H1 (cell line): ENCODE data around the gene ATP7B. TPM values are rescaled to one million over a fixed set of nuclear protein-coding genes. Genes with fewer than 3 reads are reported as not detected.

ENCODE experiments used
- ASH2L ChIP-seq: fragments of 200-600, 300-600 bp; sonication (generic); IDR thresholded peaks from one replicate; pipeline ENCODE4 v1.7.1; 2017; ENCODE audit warnings: low read length
- CEBPB ChIP-seq: IDR thresholded peaks from 2 replicates; pipeline ENCODE4 v1.6.1; 2012; ENCODE audit warnings: low read depth, low read length
- CREB1 ChIP-seq: IDR thresholded peaks from 2 replicates; pipeline ENCODE4 v1.6.1; 2012; ENCODE audit warnings: inconsistent platforms
- EP300 ChIP-seq, 2 experiments: IDR thresholded peaks; 1 replicate in 1 of 2; 2 replicates in 1 of 2; pipeline ENCODE4 v1.6.1; 2011 to 2012; ENCODE audit warnings: low read depth in 2 of 2, low read length in 2 of 2, mild to moderate bottlenecking in 2 of 2, borderline replicate concordance in 1 of 2, inconsistent platforms in 1 of 2, moderate library complexity in 1 of 2
- JUND ChIP-seq: IDR thresholded peaks from 2 replicates; pipeline ENCODE4 v1.6.1; 2011; ENCODE audit warnings: mild to moderate bottlenecking, improper control_type of control experiment, low read length
- MAFK ChIP-seq: IDR thresholded peaks from 2 replicates; pipeline ENCODE4 v1.6.1; 2012; ENCODE audit warnings: low read depth, mild to moderate bottlenecking, improper control_type of control experiment, low read length
- SIN3A ChIP-seq, 2 experiments: IDR thresholded peaks in 1 of 2; conservative IDR thresholded peaks in 1 of 2; 2 replicates each; pipeline ENCODE4 v1.6.1; 2011 to 2012; ENCODE audit warnings: low read length in 2 of 2, improper control_type of control experiment in 1 of 2, low read depth in 1 of 2, mild to moderate bottlenecking in 1 of 2
- SUZ12 ChIP-seq: fragments of 200-600 bp; sonication (generic); IDR thresholded peaks from 2 replicates; pipeline ENCODE4 v1.6.1; 2012; ENCODE audit warnings: mild to moderate bottlenecking, inconsistent platforms, low read length, moderate library complexity, mixed read lengths
- polyA plus RNA-seq, 7 experiments: library from polyadenylated mRNA; depleted of rRNA in 3 of 7; stranded (reverse) in 5 of 7; unstranded in 2 of 7; fragments of >200 nt in 5 of 7; fragments of 200-250 nt in 2 of 7; gene quantifications; 1 replicate in 5 of 7; 2 replicates in 1 of 7; 4 replicates in 1 of 7; pipeline versions ENCODE4 v1.2.1 to v1.2.3, GENCODE V29; 2011 to 2013; ENCODE audit warnings: missing spikeins in 2 of 7, mixed read lengths in 2 of 7
- total RNA-seq: library from RNA; stranded (reverse); fragmentation: NEBNext Ultra II Directional; extraction: Animal tissue kit (Norgen Biotek cat#: 25700); gene quantifications from 2 replicates; pipeline ENCODE4 v1.2.1, GENCODE V29; 2021

The ATP7B gene
- total and polyA plus RNA-seq, 2 of the 8 experiments (the other 6 are each of a cell fraction or from before 2014, with no cell fraction given): 4.1 to 9.2 TPM

DNA sequence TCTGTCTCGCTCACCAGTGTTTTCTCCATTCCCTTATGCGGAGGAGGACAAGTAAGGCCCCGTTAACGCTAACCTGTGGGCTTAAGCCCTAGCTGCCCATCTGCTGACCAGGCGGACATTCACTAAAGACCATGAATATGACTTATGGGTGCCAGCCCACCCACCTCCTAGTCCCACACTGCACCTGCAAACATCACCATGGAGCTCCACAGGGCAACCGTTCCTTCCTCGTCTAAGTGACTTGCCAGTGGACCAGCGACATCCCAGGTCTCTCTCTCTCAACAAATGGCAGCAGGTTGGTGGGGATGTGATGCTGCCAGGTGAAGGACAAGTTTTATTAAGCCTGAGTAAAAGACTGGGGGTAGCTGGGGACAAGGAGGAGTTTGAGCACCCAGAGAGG lies 94.3 kb downstream of the ATP7B start (continued):
- TF ChIP-seq ASH2L (no peak), MAFK (no peak), JUND (no peak), SIN3A (conservative IDR thresholded peaks at IDR 0.05 in 1 of 2, IDR thresholded peaks at IDR 0.05 in 1 of 2; ENCODE audit: low read depth in 1 of 2, low read length in 2 of 2) (no peak), CREB1 (no peak), EP300 (IDR thresholded peaks at IDR 0.05; ENCODE audit: borderline replicate concordance in 1 of 2, low read depth in 2 of 2, low read length in 2 of 2) (no peak), SUZ12 (no peak), CEBPB (no peak)
